NCI-H1436 treated with DMSO at 0.1 percent for 48 hours (cell line): ENCODE data around the gene CA11.
"Not testable (repeated sequence)": the region's sequence is repeated elsewhere in the genome, so short reads cannot be mapped to it uniquely, and the experiment has no call there.

ENCODE experiments used
- DNase-seq: peaks from one replicate; lab custom pipeline; 2025; lab: John Stamatoyannopoulos, UW

Gene CA11

GRCh38 chr19:48646001-48646721 lies at the start of gene CA11:
Gene CA11 (minus strand): TSS chr19:48646187. CDS start chr19:48645632, 555 bp downstream.
- no peak for DNase-seq

GRCh38 chr19:48693629-48694028 lies 47.6 kb upstream of the CA11 start:
- not testable (repeated sequence) for DNase-seq

GRCh38 chr19:48689449-48689848 lies 43.5 kb upstream of the CA11 start:
- no peak for DNase-seq

- no peak for DNase-seq
These were observed 41.8 kb upstream of the CA11 start for GRCh38 chr19:48687776-48688175.

- DNase-seq = not testable (repeated sequence)
These were observed 40.6 kb upstream of the CA11 start for GRCh38 chr19:48686637-48687036.

GRCh38 chr19:48686088-48686487 lies 40.1 kb upstream of the CA11 start:
- DNase-seq = no peak

GRCh38 chr19:48685583-48685982 lies 39.6 kb upstream of the CA11 start:
- no peak for DNase-seq

- no peak for DNase-seq
These were observed 37.4 kb upstream of the CA11 start for GRCh38 chr19:48683349-48683748.

- DNase-seq = no peak
These were observed 35.1 kb upstream of the CA11 start for GRCh38 chr19:48681127-48681470.

- DNase-seq = no peak
These were observed 34.6 kb upstream of the CA11 start for GRCh38 chr19:48680436-48681126.

GRCh38 chr19:48680006-48680405 lies 34.0 kb upstream of the CA11 start:
- not testable (repeated sequence) for DNase-seq

- no peak for DNase-seq
These were observed 32.2 kb upstream of the CA11 start for GRCh38 chr19:48678201-48678600.

- DNase-seq = no peak
These were observed 30.9 kb upstream of the CA11 start for GRCh38 chr19:48676887-48677286.

- DNase-seq = no peak
These were observed 30.5 kb upstream of the CA11 start for GRCh38 chr19:48676487-48676886.

GRCh38 chr19:48674921-48675824 lies 29.2 kb upstream of the CA11 start:
- no peak for DNase-seq

- no peak for DNase-seq
These were observed 28.3 kb upstream of the CA11 start for GRCh38 chr19:48674216-48674809.

GRCh38 chr19:48673436-48674100 lies 27.6 kb upstream of the CA11 start:
- DNase-seq = no peak

GRCh38 chr19:48672994-48673393 lies 27.0 kb upstream of the CA11 start, which contains the start of gene NTN5:
Gene NTN5 (minus strand): TSS chr19:48673017. CDS start chr19:48670986, 2,031 bp downstream.
- DNase-seq = no peak

- DNase-seq = no peak
These were observed 25.5 kb upstream of the CA11 start for GRCh38 chr19:48671446-48671995.

- DNase-seq = no peak
These were observed 24.9 kb upstream of the CA11 start for GRCh38 chr19:48670699-48671445.
